HEK293T (cell line): ENCODE data around the gene ERBB4.

Experiments used
- CTCF ChIA-PET: fragments of 350-600 bp; formaldehyde crosslinking; extraction: SDS; loops from one replicate; lab custom pipeline; 2021; ENCODE audit warnings: antibody characterized with exemption, inconsistent platforms; lab: Yijun Ruan, JAX
- POLR2A ChIA-PET: fragments of 350-600 bp; formaldehyde crosslinking; extraction: SDS; loops from one replicate; lab custom pipeline; 2020; ENCODE audit warnings: antibody characterized with exemption, inconsistent platforms; lab: Yijun Ruan, JAX
- DNase-seq: peaks from one replicate; pipeline ENCODE4 v3.0.0; 2012; ENCODE audit warnings: mixed read lengths; ENCODE audit errors: extremely low spot score
- ARNT ChIP-seq: fragments of 450-650 bp; IDR thresholded peaks from 2 replicates; pipeline ENCODE4 v1.6.1; 2017; ENCODE audit warnings: mild to moderate bottlenecking
- BHLHE40 ChIP-seq: fragments of 450-650 bp; IDR thresholded peaks from 2 replicates; pipeline ENCODE4 v1.6.1; 2016; ENCODE audit warnings: mild to moderate bottlenecking, moderate library complexity, borderline replicate concordance
- CTBP1 ChIP-seq: fragments of 450-650 bp; IDR thresholded peaks from 2 replicates; pipeline ENCODE4 v1.6.1; 2016; ENCODE audit warnings: borderline replicate concordance
- ELF4 ChIP-seq: fragments of 450-650 bp; IDR thresholded peaks from 2 replicates; pipeline ENCODE4 v1.6.1; 2017; ENCODE audit warnings: antibody characterized with exemption
- FOXA1 ChIP-seq: fragments of 450-650 bp; IDR thresholded peaks from 2 replicates; pipeline ENCODE4 v1.6.1; 2016; ENCODE audit warnings: mild to moderate bottlenecking
- FOXK2 ChIP-seq: fragments of 450-650 bp; IDR thresholded peaks from 2 replicates; pipeline ENCODE4 v1.6.1; 2016; ENCODE audit warnings: mild to moderate bottlenecking
- FOXM1 ChIP-seq: fragments of 450-650 bp; IDR thresholded peaks from 2 replicates; pipeline ENCODE4 v1.6.1; 2017; ENCODE audit warnings: mild to moderate bottlenecking, borderline replicate concordance
- HDGF ChIP-seq: fragments of 450-650 bp; IDR thresholded peaks from 2 replicates; pipeline ENCODE4 v1.6.1; 2017; ENCODE audit warnings: antibody characterized with exemption, borderline replicate concordance
- L3MBTL2 ChIP-seq: fragments of 450-650 bp; conservative IDR thresholded peaks from 2 replicates; pipeline ENCODE4 v1.6.1; 2016; ENCODE audit warnings: mild to moderate bottlenecking
- LEF1 ChIP-seq: fragments of 450-650 bp; IDR thresholded peaks from 2 replicates; pipeline ENCODE4 v1.6.1; 2017; ENCODE audit warnings: mild to moderate bottlenecking, borderline replicate concordance
- NFRKB ChIP-seq: fragments of 450-650 bp; IDR thresholded peaks from 2 replicates; pipeline ENCODE4 v1.6.1; 2016; ENCODE audit warnings: mild to moderate bottlenecking, moderate library complexity
- PKNOX1 ChIP-seq: fragments of 450-650 bp; IDR thresholded peaks from 2 replicates; pipeline ENCODE4 v1.6.1; 2016
- SP1 ChIP-seq: fragments of 450-650 bp; IDR thresholded peaks from 2 replicates; pipeline ENCODE4 v1.6.1; 2017
- SUZ12 ChIP-seq: fragments of 450-650 bp; IDR thresholded peaks from 2 replicates; pipeline ENCODE4 v1.6.1; 2016; ENCODE audit warnings: mild to moderate bottlenecking
- TARDBP ChIP-seq: fragments of 450-650 bp; IDR thresholded peaks from 2 replicates; pipeline ENCODE4 v1.6.1; 2016
- ZNF384 ChIP-seq: fragments of 450-650 bp; IDR thresholded peaks from 2 replicates; pipeline ENCODE4 v1.6.1; 2016

Gene ERBB4

GRCh38 chr2:212408524-212408923 lies 130.1 kb downstream of the ERBB4 start:
- no peak for DNase-seq
- TF ChIP-seq ZNF384 (no peak), BHLHE40 (no peak)
- CTCF ChIA-PET: no interaction called here
- POLR2A ChIA-PET: no interaction called here

DNA sequence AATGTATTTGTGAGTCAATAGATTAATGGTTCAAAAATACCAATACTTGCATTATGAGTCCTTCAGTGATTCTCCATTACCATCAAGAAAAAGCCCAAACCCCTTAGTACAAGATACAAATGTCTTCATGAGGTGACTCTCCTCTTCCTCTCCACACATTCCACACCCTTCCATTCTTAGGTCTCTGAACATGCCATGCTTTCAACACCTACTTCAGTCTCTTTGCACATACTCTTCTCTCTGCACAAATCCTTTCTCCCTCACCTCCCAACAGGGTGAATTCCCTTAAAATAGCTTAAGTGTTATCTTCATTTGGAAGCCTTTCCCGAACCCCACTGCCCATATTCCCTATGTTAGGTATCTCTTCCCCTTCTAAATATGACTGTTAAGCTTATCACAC lies 131.9 kb downstream of the ERBB4 start:
- TF ChIP-seq ZNF384: no peak
- no peak for TF ChIP-seq FOXA1
- TF ChIP-seq BHLHE40: no peak
- TF ChIP-seq LEF1: no peak
- no peak for TF ChIP-seq HDGF
- no peak for TF ChIP-seq ARNT
- no peak for TF ChIP-seq PKNOX1
- TF ChIP-seq L3MBTL2: no peak
- no peak for TF ChIP-seq FOXK2
- TF ChIP-seq CTBP1: no peak
- TF ChIP-seq NFRKB: no peak
- no peak for TF ChIP-seq SUZ12
- DNase-seq: no peak
- CTCF ChIA-PET: no interaction called here
- POLR2A ChIA-PET: no interaction called here

GRCh38 chr2:212402316-212402715 lies 136.3 kb downstream of the ERBB4 start:
- DNase-seq: no peak
- POLR2A ChIA-PET: no interaction called here
- CTCF ChIA-PET: no interaction called here
- no peak for TF ChIP-seq ELF4
- TF ChIP-seq LEF1: no peak
- no peak for TF ChIP-seq FOXM1
- no peak for TF ChIP-seq BHLHE40
- TF ChIP-seq CTBP1: no peak
- no peak for TF ChIP-seq PKNOX1
- TF ChIP-seq HDGF: no peak
- TF ChIP-seq ZNF384: no peak
- no peak for TF ChIP-seq TARDBP
- no peak for TF ChIP-seq SP1

GRCh38 chr2:212398316-212398715 lies 140.3 kb downstream of the ERBB4 start:
- ChIA-PET POLR2A (no interaction called here), CTCF (no interaction called here)
- TF ChIP-seq CTBP1 (no peak), FOXM1 (no peak), ZNF384 (no peak), BHLHE40 (no peak), SUZ12 (no peak), FOXA1 (no peak), LEF1 (no peak), PKNOX1 (no peak), ARNT (no peak), ELF4 (no peak)
- no peak for DNase-seq

GRCh38 chr2:212392544-212392943 lies 146.1 kb downstream of the ERBB4 start:
- CTCF ChIA-PET: no interaction called here
- TF ChIP-seq LEF1: no peak
- no peak for TF ChIP-seq BHLHE40
- TF ChIP-seq CTBP1: no peak
- no peak for TF ChIP-seq SP1
- TF ChIP-seq ELF4: no peak
- TF ChIP-seq FOXM1: no peak
- TF ChIP-seq HDGF: no peak
- no peak for TF ChIP-seq NFRKB
- TF ChIP-seq SUZ12: no peak
- TF ChIP-seq ZNF384: no peak
- no peak for TF ChIP-seq ARNT
- TF ChIP-seq PKNOX1: no peak
- no peak for TF ChIP-seq FOXK2
- TF ChIP-seq L3MBTL2: no peak
- no peak for TF ChIP-seq FOXA1
- TF ChIP-seq TARDBP: no peak
- POLR2A ChIA-PET: no interaction called here

DNA sequence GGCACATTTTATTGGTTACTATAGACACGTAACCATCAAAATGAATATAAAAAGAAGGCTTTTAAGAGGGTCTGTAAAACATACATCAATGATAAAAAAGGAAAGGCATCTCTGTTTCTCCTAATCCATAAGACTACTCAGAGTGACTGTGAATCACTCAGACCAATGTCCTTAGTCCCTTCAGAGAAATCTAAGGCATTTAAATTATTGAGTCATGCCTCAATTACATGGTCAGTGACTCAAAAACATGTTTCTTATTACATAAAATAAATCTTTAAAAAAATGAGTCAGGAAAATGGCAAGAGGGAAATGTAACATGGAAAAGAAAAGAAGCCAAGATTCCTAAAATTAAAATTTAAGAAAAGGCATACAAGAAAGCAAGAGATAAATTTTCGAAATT lies 146.6 kb downstream of the ERBB4 start:
- CTCF ChIA-PET: no interaction called here
- TF ChIP-seq PKNOX1 (0 out of 2 replicates have a peak, but pooled peaks have one; percentile 15), ZNF384 (no peak), SP1 (no peak), NFRKB (no peak)
- POLR2A ChIA-PET: no interaction called here
- no peak for DNase-seq

More at GRCh38 chr2:212392544-212392943, 146.1 kb downstream of the ERBB4 start:
- DNase-seq: no peak
